Suprapubic skin (tissue), 3 donors: ENCODE measurements around the gene GNAQ.

ENCODE experiments used
- CTCF ChIP-seq, 2 donors: fragments of 200-600 bp in 1 of 2; fragments of 450-650 bp in 1 of 2; sonication (generic) in 1 of 2; IDR thresholded peaks; one replicate each; pipeline ENCODE4 v1.5.1; 2016 to 2019; ENCODE audit warnings: antibody characterized with exemption in 2 of 2, mild to moderate bottlenecking in 1 of 2, moderate library complexity in 1 of 2
- POLR2A ChIP-seq, 2 donors: fragments of 450-650 bp; IDR thresholded peaks; one replicate each; pipeline ENCODE4 v1.6.1; 2017; ENCODE audit warnings: antibody characterized with exemption in 2 of 2, mild to moderate bottlenecking in 2 of 2, moderate library complexity in 2 of 2

GRCh38 chr9:77765781-77766259 lies 265.8 kb downstream of the GNAQ start:
- TF ChIP-seq POLR2A (IDR thresholded peaks at IDR 0.05), result no peak
- no peak for TF ChIP-seq CTCF (IDR thresholded peaks at IDR 0.05)
